ENCODE results near the gene CBX4.

The CBX4 gene

DNA sequence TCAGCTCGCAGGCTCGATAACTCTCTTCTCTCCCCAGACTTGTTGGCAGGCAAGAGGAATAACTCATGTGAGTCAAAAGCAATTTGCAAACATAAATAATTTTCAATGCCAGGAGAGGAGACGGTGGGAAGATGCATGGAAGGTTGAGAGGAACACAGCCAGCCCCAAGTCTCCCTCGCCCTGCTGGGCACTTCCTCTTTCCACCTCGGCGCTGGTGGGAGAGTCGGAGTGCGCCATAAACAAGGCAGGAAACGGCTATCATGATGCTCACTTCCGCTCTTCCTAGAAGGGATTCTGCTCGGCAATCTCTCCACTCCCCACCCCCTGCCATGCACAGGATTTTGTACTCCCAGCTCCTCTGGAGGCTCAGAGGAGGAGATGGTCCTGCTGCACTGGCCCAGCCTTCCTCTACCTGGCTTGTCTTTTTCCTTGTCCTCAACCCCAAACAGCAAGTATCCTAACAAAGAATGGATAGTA is 13.0 kb downstream of the CBX4 start:
- DNase-seq = no peak

GRCh38 chr17:79825580-79825921 is 13.7 kb downstream of the CBX4 start:
- no peak for DNase-seq

DNA sequence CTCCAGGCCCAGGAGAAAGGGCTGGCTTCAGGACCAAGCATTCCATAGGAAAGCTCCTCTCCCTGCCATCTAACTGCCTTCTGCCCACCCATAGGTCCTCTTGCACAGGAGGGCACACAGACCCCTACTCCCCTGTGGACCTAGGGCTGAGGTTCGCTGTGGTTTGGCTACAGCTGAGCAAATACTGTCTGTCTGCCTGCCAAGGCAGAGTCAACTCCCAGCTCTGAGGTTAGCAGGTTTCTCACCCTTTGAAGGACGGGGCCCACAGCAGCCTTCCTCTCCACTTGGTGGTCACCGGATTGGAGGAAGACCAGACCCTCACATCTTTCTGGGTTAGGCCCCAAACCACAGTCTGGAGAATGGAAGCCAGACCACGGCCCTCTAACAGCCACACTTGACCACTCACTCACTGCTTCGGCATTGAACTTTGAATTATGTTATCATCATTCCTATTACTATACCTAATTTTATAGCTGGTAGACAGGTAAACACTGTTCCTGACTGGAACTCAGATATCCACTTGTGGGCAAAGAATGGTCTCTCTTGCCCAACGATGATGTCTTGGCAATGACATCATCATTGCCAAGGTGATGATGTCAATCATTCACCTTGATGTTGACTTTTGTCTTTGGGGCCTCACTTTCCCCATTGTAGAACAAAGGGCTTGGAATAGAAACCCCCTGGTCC is 14.2 kb downstream of the CBX4 start:
- no peak for DNase-seq

DNA sequence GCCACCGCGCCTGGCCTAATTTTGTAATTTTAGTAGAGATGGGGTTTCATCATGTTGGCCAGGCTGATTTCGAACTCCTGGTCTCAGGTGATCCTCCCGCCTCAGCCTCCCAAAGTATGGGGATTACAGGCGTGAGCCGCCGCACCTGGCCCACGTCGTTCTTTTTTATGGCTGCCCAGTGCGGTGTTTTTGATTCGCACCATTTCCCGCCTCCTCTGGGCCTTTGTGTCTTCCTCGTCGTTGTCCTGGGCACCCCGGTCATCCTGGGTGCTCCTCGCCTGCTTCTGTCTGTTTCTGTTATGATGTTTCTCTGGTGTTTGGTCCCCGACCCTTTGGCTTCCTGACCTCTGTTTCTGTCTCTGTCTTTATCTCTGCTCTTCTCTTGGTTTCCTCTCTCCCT is 15.0 kb downstream of the CBX4 start:
- no peak for DNase-seq

GRCh38 chr17:79822583-79823124 is 16.6 kb downstream of the CBX4 start:
- DNase-seq = no peak

DNA sequence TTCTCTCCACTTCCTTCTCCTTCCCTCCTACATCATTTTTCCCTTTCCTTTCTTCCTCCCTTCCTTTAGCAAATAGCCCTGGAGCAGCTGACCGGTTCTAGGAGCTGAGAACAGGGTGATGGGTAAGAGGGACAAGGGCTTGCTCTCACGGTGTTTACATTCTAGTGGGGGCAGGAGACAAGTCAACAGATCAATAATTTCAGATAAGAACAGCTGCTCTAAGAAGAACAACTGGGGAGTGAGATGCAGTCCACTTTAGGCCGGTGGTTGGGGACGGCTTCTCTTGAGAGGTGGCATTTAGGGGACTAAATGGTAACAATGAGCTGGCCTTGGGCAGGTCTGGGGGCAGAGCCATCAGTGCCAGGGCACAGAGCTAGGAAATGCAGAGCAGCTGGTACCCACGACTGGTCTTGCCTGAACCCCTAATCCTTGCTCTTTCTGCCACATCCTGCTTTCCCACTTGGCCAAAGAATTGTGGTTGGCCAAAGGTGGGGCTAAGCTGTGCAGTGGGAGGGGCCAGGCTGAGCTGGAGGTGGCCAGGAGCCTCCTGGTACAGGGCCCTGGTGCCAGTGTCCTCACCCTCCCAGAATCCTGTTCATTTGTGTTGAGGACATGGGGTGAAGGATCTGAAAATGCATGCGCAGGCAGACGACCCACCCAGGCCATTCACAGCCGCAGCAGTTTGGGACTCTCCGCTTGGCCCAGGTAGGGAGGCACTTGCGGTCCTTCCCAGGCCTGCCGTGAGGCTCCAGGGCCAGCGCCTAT is 17.7 kb downstream of the CBX4 start:
- no peak for DNase-seq

DNA sequence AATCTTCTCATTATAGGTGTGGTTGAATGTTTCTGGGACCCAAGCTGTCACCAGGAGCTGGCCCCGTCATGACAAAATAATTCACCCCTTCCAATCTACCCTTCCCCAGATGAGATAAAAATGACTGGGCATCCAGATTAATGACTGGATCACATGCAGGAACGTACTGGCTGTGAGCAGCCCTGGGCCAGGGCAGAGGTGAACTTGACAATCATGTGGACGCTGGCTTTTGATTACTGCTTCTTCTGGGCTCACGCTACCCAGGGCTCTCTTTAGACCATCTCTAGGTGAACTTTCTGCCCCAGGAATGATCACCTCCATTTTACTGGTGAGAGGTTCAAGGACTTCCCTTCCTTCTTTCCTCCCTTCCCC is 18.3 kb downstream of the CBX4 start:
- DNase-seq = no peak

- DNase-seq = no peak
Measured at GRCh38 chr17:79819534-79820276, 19.5 kb downstream of the CBX4 start.

- DNase-seq = no peak
Measured at GRCh38 chr17:79819085-79819484, 20.2 kb downstream of the CBX4 start.

DNA sequence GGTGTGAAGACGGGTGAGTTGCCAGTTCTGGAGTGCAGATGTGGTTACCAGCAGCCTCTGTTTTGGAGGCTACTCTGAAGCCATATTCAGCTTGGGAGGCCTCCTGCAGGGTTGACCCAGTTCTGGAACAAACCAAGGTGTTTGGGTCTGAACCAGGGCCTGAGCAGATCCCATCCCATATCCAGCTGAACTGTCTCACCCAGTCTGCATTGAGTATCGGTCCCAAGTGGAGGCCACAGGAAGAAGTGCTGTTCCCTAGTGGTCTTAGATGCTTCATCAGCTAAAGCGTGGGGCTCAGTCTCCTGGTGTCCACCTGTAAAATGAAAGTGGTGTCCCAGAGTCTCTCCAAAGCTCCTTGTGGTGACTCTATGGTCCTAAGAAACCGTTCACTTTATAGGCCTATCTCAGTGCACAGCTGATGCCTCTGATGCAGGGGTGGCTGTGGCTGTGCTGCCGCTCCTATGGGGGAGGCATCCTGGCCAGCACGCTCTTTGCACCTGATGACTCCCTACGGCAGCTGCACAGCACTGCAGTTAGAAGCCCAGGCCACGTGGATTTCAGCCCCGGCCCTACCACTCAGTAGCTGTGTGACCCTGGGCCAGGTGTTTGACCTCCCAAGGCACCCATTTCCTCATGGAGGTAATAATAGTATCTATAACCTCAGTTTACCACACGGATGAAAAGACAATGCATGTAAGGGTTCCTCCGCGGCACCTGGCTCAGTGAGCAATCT is 21.0 kb downstream of the CBX4 start:
- DNase-seq = no peak

GRCh38 chr17:79815836-79816461 is 23.3 kb downstream of the CBX4 start:
- DNase-seq = no peak

GRCh38 chr17:79814974-79815835 is 24.0 kb downstream of the CBX4 start:
- DNase-seq = no peak

GRCh38 chr17:79814127-79814973 is 24.9 kb downstream of the CBX4 start:
- no peak for DNase-seq

DNA sequence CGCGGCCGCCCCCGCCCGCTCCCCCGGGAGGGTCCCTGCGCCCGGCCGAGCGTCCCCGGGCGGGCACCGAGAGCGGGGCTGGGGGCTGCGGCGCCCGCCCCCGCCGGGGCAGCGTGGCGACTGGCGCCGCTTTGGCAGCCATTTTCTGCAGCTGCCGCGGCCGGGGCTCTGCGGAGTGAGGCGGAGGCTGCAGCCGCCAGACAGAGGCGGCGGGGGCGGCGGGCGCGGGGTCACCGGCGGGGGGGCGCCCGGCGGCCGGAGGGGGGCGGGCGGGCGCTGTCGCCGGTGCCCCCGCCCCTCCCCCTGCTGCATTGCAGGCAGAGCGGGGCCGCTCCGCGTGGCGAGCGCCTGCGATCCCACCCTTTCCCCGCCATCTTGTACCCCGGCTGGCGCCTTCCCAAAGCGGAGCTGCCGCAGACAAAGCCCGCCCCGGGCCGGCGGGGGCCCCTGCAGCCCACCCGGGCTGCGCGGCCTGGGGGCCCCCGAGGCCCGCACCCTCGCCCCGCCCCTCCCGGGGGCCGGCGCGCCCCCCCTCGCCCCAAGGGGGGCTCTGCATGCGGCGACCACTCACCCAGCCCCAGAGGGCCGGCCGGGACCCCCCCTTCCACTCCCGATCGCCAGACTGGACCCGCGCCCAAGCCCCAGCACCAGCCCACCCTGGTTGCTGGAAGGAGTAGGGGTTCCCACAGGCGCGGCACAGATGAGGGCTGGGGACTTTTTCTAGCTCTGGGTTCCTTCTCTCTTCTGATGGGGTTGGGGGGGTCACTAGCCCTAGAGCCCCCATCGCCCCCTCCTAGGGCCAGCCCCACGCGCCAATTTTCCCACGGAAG is 25.7 kb downstream of the CBX4 start:
- DNase-seq = no peak

GRCh38 chr17:79812353-79813258 is 26.6 kb downstream of the CBX4 start:
- no peak for DNase-seq

DNA sequence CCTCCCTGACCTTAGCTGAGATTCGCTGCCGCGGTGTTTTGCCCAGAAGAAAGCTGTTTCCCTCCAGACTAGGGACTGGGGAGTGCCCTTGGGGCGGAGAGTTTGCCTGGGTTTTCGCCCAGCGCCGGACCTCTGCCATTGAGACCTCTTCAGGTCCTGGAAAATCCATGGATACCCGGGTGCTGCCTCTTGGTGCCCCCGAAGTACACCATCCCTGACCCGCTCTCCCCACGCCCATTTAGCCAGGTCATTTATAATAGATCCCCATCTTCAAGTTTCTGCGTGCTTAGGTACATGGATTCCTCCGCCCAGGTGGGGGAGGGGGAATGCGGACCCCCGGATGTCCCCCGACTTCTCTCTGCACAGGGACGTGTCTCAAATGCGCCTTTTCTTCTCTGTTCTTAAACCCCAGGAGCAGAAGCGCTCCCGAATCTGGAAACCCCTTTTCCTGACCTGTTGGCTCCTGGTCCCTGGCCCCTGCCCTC is 27.3 kb downstream of the CBX4 start:
- no peak for DNase-seq

- peak; percentile 41 for DNase-seq
Measured at GRCh38 chr17:79811011-79811867, 28.0 kb downstream of the CBX4 start.
